Psoas muscle (tissue), 8 donors: ENCODE data around the gene ITPR1. TPM values are rescaled to one million over a fixed set of nuclear protein-coding genes. Genes with fewer than 3 reads are reported as not detected.

Experiments
- ATAC-seq, 4 donors: fragments of 200-7000 bp; cut with Tn5 transposase; one replicate each; pipeline ENCODE4 v1.9.1; 2020; ENCODE audit warnings: moderate library complexity in 3 of 4, mild to moderate bottlenecking in 2 of 4
- DNase-seq, 2 donors: peaks; one replicate each; pipeline ENCODE4 v3.0.0-alpha.2; 2020
- H3K27ac ChIP-seq: fragments of 200-600 bp; one replicate; pipeline ENCODE4 v1.8.0; 2022
- H3K27me3 ChIP-seq, 3 donors: fragments of 200-600 bp in 1 of 3; one replicate each; pipeline versions ENCODE4 v1.6.1 to v1.8.0; 2013 to 2022; ENCODE audit warnings: low read length in 2 of 3, mild to moderate bottlenecking in 2 of 3, moderate library complexity in 1 of 3; ENCODE audit not compliant: insufficient read depth in 3 of 3
- H3K36me3 ChIP-seq, 2 donors: fragments of 200-600 bp in 1 of 2; one replicate each; pipeline versions ENCODE4 v1.6.1 to v1.8.0; 2013 to 2022; ENCODE audit warnings: low read depth in 1 of 2, mild to moderate bottlenecking in 1 of 2, moderate library complexity in 1 of 2; ENCODE audit not compliant: insufficient read depth in 1 of 2
- H3K4me1 ChIP-seq: fragments of 200-600 bp; one replicate; pipeline ENCODE4 v1.8.0; 2022
- H3K4me3 ChIP-seq: fragments of 200-600 bp; one replicate; pipeline ENCODE4 v1.8.0; 2022; ENCODE audit warnings: mild to moderate bottlenecking
- H3K9me3 ChIP-seq: fragments of 200-600 bp; one replicate; pipeline ENCODE4 v1.8.0; 2022
- CTCF ChIP-seq: fragments of 200-600 bp; IDR thresholded peaks from one replicate; pipeline ENCODE4 v1.8.0; 2022; ENCODE audit warnings: antibody characterized with exemption
- WGBS, 3 donors: extraction: QIAGEN DNeasy Blood & Tissue Kit; methylation state at CpG; one replicate each; pipeline versions ENCODE4 v1.1.6 to v1.1.7; 2013; 5-methylcytosine and 5-hydroxymethylcytosine counted together
- intact Hi-C, 2 donors: fragments of 100-400 bp; cut with DNase I; formaldehyde crosslinking; loops; one replicate each; pipeline versions ENCODE4 v1.11.0 to v1.14.2; 2022
- polyA plus RNA-seq, 3 donors: library from polyadenylated mRNA; stranded (reverse); fragments of 200-250 nt; gene quantifications; one replicate each; pipeline ENCODE4 v1.2.3, GENCODE V29; 2013
- total RNA-seq, 4 donors: library from RNA; stranded (reverse); fragmentation: NEBNext Ultra II Directional in 2 of 4; extraction: Animal tissue kit (Norgen Biotek cat#: 25700) in 2 of 4; gene quantifications; one replicate each; pipeline versions ENCODE4 v1.2.1 to v1.2.4, GENCODE V29; 2021 to 2023
- donor health status: healthy with polysubstance abuse.
- donor health status: DM: no; HTN: no; CAD: no; lungs with moderate emphysema.
- donor health status: Bipolar disorder and iron deficiency.
- donor health status: healthy.
- donor health status: DM: yes; HTN: yes; CAD: no.
- donor health status: DM: no; HTN: no; CAD: no.
- donor health status: DM: no; HTN: no; CAD: no.
- donor health status: DM: yes; HTN: yes; CAD: no.

Gene ITPR1
- total and polyA plus RNA-seq, 7 donors = 4.4 to 9.2 (median 8.8) TPM

GRCh38 chr3:4793311-4793710 lies 300.2 kb downstream of the ITPR1 start:
- TF ChIP-seq CTCF = no peak
- no peaks in the 10 kb centered on the region for H3K4me1 ChIP-seq
- H3K9me3 ChIP-seq = peaks cover 4% of the 10 kb centered on the region
- 55 to 69% (median 59%) methylated on average over 5 of the region's 5 CpGs for WGBS, 3 donors
- peak in 1 of 4 donors; percentile 41 for ATAC-seq
- no peak for DNase-seq
- no peaks in the 10 kb centered on the region for H3K27me3 ChIP-seq
- intact Hi-C loops = no loop called here
- H3K4me3 ChIP-seq = no peak overlapping the region
- no peak overlapping the region for H3K27ac ChIP-seq
- peaks cover 0 to 6% of the 10 kb centered on the region in 2 donors for H3K36me3 ChIP-seq

DNA sequence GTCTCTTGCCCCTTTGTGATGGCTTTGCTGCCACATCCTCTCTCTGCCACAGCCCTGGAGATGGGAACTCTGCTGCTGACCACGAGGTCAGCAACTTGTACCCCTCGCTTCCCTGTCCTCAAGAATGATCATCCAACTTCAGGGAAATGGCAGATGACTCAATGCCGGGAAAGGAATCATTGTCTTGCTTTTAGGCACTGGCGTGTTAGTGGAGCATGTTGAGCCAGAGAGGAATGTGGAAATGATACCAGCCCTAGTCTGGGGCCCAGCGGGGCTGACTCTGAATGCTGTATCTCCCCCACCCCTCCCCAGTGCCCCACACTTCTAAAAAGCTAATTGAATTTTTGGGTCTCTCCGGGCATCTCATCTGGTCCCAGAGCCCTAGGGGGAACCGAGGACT lies 301.2 kb downstream of the ITPR1 start:
- no peaks in the 10 kb centered on the region for H3K27me3 ChIP-seq
- ATAC-seq = peak in 1 of 4 donors; percentile 17
- no peak for TF ChIP-seq CTCF
- intact Hi-C loops = no loop called here
- H3K36me3 ChIP-seq = no peaks in the 10 kb centered on the region
- DNase-seq = no peak
- peaks cover 4% of the 10 kb centered on the region for H3K9me3 ChIP-seq
- 90 to 92% (median 91%) methylated on average over 7 of the region's 7 CpGs for WGBS, 3 donors
- no peak overlapping the region for H3K4me3 ChIP-seq
- H3K4me1 ChIP-seq = peaks cover 2% of the 10 kb centered on the region
- H3K27ac ChIP-seq = no peak overlapping the region

DNA sequence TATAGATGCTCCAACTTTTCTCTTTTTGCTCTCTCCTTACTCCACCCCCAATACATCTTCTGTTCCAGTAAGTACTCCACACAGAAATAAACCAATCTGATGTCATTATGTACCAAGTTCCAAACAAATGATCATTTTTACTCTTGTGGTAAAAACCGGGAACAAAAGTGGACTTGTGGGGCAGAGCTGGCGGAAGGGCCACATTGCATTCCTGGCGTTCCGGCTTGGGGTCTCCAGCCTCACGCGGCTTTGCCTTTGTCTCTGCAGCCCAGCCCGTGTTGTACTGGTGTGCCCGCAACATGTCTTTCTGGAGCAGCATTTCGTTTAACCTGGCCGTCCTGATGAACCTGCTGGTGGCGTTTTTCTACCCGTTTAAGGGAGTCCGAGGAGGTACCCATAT lies 301.6 kb downstream of the ITPR1 start:
- 95 to 97% (median 96%) methylated on average over 13 of the region's 13 CpGs for WGBS, 3 donors
- peaks cover 7% of the 10 kb centered on the region for H3K4me1 ChIP-seq
- no peak overlapping the region for H3K27ac ChIP-seq
- peaks cover 4% of the 10 kb centered on the region for H3K9me3 ChIP-seq
- no peak for TF ChIP-seq CTCF
- DNase-seq (no peak), ATAC-seq (no peak)
- no peak overlapping the region for H3K4me3 ChIP-seq
- no peaks in the 10 kb centered on the region for H3K27me3 ChIP-seq
- intact Hi-C loops = no loop called here
- no peaks in the 10 kb centered on the region for H3K36me3 ChIP-seq

DNA sequence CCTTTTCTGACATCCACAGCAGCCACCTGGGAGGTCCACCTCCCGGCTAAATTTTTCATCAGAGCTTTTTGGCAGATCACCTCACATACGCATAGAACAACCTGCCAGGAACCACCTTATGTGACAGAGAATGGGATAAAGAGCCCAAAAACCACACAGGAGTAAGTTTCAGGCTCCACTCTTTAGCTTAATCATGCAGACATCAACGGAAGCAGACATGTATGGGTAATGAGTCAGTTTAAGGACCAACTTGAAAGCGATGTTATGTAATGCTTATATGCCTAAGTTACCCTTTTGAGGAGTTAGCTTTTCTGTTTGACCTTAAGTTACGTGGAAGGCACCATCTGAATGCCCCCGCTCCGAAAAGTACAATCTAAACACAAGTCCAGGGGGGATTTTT lies 302.8 kb downstream of the ITPR1 start:
- H3K9me3 ChIP-seq = peaks cover 4% of the 10 kb centered on the region
- DNase-seq = no peak
- H3K4me1 ChIP-seq = peaks cover 9% of the 10 kb centered on the region
- no peak overlapping the region for H3K27ac ChIP-seq
- no peaks in the 10 kb centered on the region for H3K27me3 ChIP-seq
- no peak overlapping the region for H3K4me3 ChIP-seq
- no peaks in the 10 kb centered on the region for H3K36me3 ChIP-seq
- TF ChIP-seq CTCF = no peak
- intact Hi-C loops = no loop called here
- no peak for ATAC-seq
- 97 to 98% (median 97%) methylated on average over 7 of the region's 7 CpGs for WGBS, 3 donors

DNA sequence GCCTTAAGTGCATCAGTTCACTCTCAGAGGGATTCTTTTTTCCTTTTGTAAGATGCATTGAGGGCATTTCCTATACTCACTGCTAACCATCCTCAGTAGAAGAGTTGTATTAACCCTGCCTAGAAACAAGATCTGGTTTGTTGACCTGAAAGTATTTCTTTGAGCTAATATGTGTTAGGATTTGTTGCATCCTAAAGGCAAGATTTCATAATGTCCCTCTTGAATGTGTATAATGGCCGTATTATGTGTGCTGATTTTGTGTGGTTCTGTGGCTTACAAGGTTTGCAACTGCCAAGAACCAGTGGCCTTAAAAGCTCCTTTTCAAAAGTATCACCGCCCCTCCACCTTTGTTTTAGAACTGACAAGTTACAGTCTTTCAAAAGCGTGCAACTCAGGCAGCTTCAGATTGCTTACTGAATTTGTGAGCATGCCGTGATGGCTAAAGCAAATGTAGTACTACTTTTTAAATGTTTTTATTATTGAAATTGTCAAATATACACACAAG lies 304.1 kb downstream of the ITPR1 start:
- 98 to 99% (median 99%) methylated on average over 4 of the region's 4 CpGs for WGBS, 3 donors
- no peaks in the 10 kb centered on the region for H3K36me3 ChIP-seq
- no peak for DNase-seq

More for the DNA sequence above, 304.1 kb downstream of the ITPR1 start:
- TF ChIP-seq CTCF = no peak
- peaks cover 4% of the 10 kb centered on the region for H3K9me3 ChIP-seq
- peaks cover 9% of the 10 kb centered on the region for H3K4me1 ChIP-seq
- no peak overlapping the region for H3K27ac ChIP-seq
- no peak overlapping the region for H3K4me3 ChIP-seq
- no peak for ATAC-seq
- intact Hi-C loops = no loop called here
- no peaks in the 10 kb centered on the region for H3K27me3 ChIP-seq
